HCT116 (cell line): ENCODE data around the gene MAU2. TPM values are rescaled to one million over a fixed set of nuclear protein-coding genes. Genes with fewer than 3 reads are reported as not detected.

Experiments
- ATAC-seq: fragments of 200-7000 bp; cut with Tn5 transposase; 2 replicates; pipeline ENCODE4 v1.9.1; 2020; ENCODE audit warnings: mild to moderate bottlenecking, moderate library complexity
- BruUV-seq: library from RNA; stranded (reverse); fragments of 400-500 nt; replicated peaks from 2 replicates; lab custom pipeline; 2021; lab: Mats Ljungman, UMichigan
- CTCF ChIA-PET: fragments of 300-600 bp; sonication (Branson Sonifier 250); formaldehyde crosslinking; loops from one replicate; lab custom pipeline; 2021; ENCODE audit warnings: antibody characterized with exemption; lab: Charles Lee
- POLR2A ChIA-PET: fragments of 300-600, 350-600 bp; sonication (Branson Sonifier 250); formaldehyde crosslinking; loops from one replicate; lab custom pipeline; 2021; ENCODE audit warnings: antibody characterized with exemption; lab: Charles Lee
- RAD21 ChIA-PET, 2 experiments: fragments of 300-600 bp; sonication (Branson Sonifier 250); formaldehyde crosslinking; loops; one replicate each; lab custom pipeline; 2023; ENCODE audit warnings: low total read pairs in 2 of 2; ENCODE audit not compliant: uncharacterized antibody in 2 of 2, unreplicated experiment in 2 of 2, low non-redundant PET in 1 of 2; lab: Charles Lee
- DNase-seq: peaks from one replicate; pipeline ENCODE4 v3.0.0-alpha.2; 2010; ENCODE audit warnings: low read depth, low spot score
- H2AFZ ChIP-seq: fragments of 200-600 bp; shearing (Covaris generic), sonication (generic); 2 replicates; pipeline ENCODE4 v1.6.1; 2017; ENCODE audit warnings: low read depth, mixed run types, mixed read lengths, antibody characterized with exemption, low read length; ENCODE audit not compliant: poor library complexity, severe bottlenecking
- H3K27ac ChIP-seq: 2 replicates; pipeline ENCODE4 v1.5.1; 2012; ENCODE audit warnings: low read depth, low read length
- H3K27me3 ChIP-seq: fragments of 200-600 bp; sonication (generic); 2 replicates; pipeline ENCODE4 v1.6.1; 2016; ENCODE audit warnings: mixed run types, low read length, mixed read lengths; ENCODE audit not compliant: insufficient read depth
- H3K36me3 ChIP-seq, 2 experiments: fragments of 200-500 bp in 1 of 2; fragments of 200-600 bp in 1 of 2; sonication (Bioruptor generic) in 1 of 2; sonication (generic) in 1 of 2; 2 replicates each; pipeline versions ENCODE4 v1.5.1 to v1.6.1; 2014 to 2016; ENCODE audit warnings: low read length in 2 of 2, inconsistent platforms in 1 of 2, mixed read lengths in 1 of 2, mixed run types in 1 of 2; ENCODE audit not compliant: insufficient read depth in 2 of 2, control insufficient read depth in 1 of 2
- H3K4me1 ChIP-seq, 2 experiments: fragments of 200-600 bp in 1 of 2; sonication (generic) in 1 of 2; 2 replicates each; pipeline versions ENCODE4 v1.5.1 to v1.6.1; 2012 to 2017; ENCODE audit warnings: low read length in 2 of 2, inconsistent platforms in 1 of 2, mild to moderate bottlenecking in 1 of 2, mixed read lengths in 1 of 2, mixed run types in 1 of 2, moderate library complexity in 1 of 2; ENCODE audit not compliant: insufficient read depth in 2 of 2, control insufficient read depth in 1 of 2
- H3K4me2 ChIP-seq: fragments of 200-600 bp; sonication (generic); 2 replicates; pipeline ENCODE4 v1.6.1; 2017; ENCODE audit warnings: mixed run types, low read length, mixed read lengths
- H3K4me3 ChIP-seq, 2 experiments: fragments of 200-600 bp in 1 of 2; sonication (generic) in 1 of 2; replicated peaks in 1 of 2; 2 replicates each; pipeline ENCODE4 v1.5.1; 2011 to 2016; ENCODE audit warnings: low read length in 2 of 2, control low read depth in 1 of 2, low read depth in 1 of 2, mild to moderate bottlenecking in 1 of 2, mixed read lengths in 1 of 2, mixed run types in 1 of 2
- H3K79me2 ChIP-seq: fragments of 200-600 bp; sonication (generic); 2 replicates; pipeline ENCODE4 v1.6.1; 2017; ENCODE audit warnings: mild to moderate bottlenecking, mixed run types, low read length, moderate library complexity, mixed read lengths; ENCODE audit not compliant: insufficient read depth
- H3K9ac ChIP-seq: fragments of 200-600 bp; sonication (generic); 2 replicates; pipeline ENCODE4 v1.6.1; 2016; ENCODE audit warnings: low read length, mixed read lengths
- H3K9me2 ChIP-seq: fragments of 200-600 bp; sonication (generic), shearing (Covaris generic); 2 replicates; pipeline ENCODE4 v1.6.1; 2017; ENCODE audit warnings: mixed run types, mild to moderate bottlenecking, moderate library complexity; ENCODE audit not compliant: insufficient read depth
- H3K9me3 ChIP-seq, 2 experiments: fragments of 200-500 bp in 1 of 2; fragments of 200-600 bp in 1 of 2; sonication (Bioruptor generic) in 1 of 2; sonication (generic) in 1 of 2; 2 replicates each; pipeline ENCODE4 v1.6.1; 2014 to 2017; ENCODE audit warnings: low read length in 2 of 2, mixed read lengths in 2 of 2, inconsistent platforms in 1 of 2, low read depth in 1 of 2, mild to moderate bottlenecking in 1 of 2, mixed run types in 1 of 2, moderate library complexity in 1 of 2; ENCODE audit not compliant: control insufficient read depth in 1 of 2, insufficient read depth in 1 of 2
- H4K20me1 ChIP-seq: fragments of 200-600 bp; sonication (generic), shearing (Covaris generic); 2 replicates; pipeline ENCODE4 v1.6.1; 2017; ENCODE audit warnings: mixed run types, mild to moderate bottlenecking, moderate library complexity; ENCODE audit not compliant: insufficient read depth
- CBX3 ChIP-seq: IDR thresholded peaks from 2 replicates; pipeline ENCODE4 v1.6.1; 2012; ENCODE audit warnings: low read depth
- CEBPB ChIP-seq: IDR thresholded peaks from 2 replicates; pipeline ENCODE4 v1.6.1; 2012; ENCODE audit warnings: low read depth
- EGR1 ChIP-seq: IDR thresholded peaks from 2 replicates; pipeline ENCODE4 v1.6.1; 2012; ENCODE audit warnings: low read depth
- ELF1 ChIP-seq: IDR thresholded peaks from 2 replicates; pipeline ENCODE4 v1.6.1; 2012; ENCODE audit warnings: low read depth, borderline replicate concordance
- FOSL1 ChIP-seq: IDR thresholded peaks from 2 replicates; pipeline ENCODE4 v1.6.1; 2012; ENCODE audit warnings: low read depth
- JUND ChIP-seq: IDR thresholded peaks from 2 replicates; pipeline ENCODE4 v1.6.1; 2012
- POLR2AphosphoS5 ChIP-seq: IDR thresholded peaks from 2 replicates; pipeline ENCODE4 v1.6.1; 2011; ENCODE audit warnings: mild to moderate bottlenecking, low read depth, low read length, moderate library complexity
- RAD21 ChIP-seq: IDR thresholded peaks from 2 replicates; pipeline ENCODE4 v1.6.1; 2012; ENCODE audit warnings: low read depth, mild to moderate bottlenecking
- SIN3A ChIP-seq: IDR thresholded peaks from 2 replicates; pipeline ENCODE4 v1.6.1; 2012; ENCODE audit warnings: low read depth
- SP1 ChIP-seq: IDR thresholded peaks from 2 replicates; pipeline ENCODE4 v1.6.1; 2012; ENCODE audit warnings: low read depth
- SRF ChIP-seq: IDR thresholded peaks from 2 replicates; pipeline ENCODE4 v1.6.1; 2012; ENCODE audit warnings: low read depth
- YY1 ChIP-seq: IDR thresholded peaks from 2 replicates; pipeline ENCODE4 v1.6.1; 2011; ENCODE audit warnings: low read length, low read depth, moderate library complexity, mild to moderate bottlenecking; ENCODE audit not compliant: insufficient replicate concordance; ENCODE audit errors: extremely low read depth
- ZNF274 ChIP-seq: fragments of 200-500 bp; sonication (Bioruptor generic); IDR thresholded peaks from 2 replicates; pipeline ENCODE4 v1.6.1; 2014; ENCODE audit warnings: mild to moderate bottlenecking, low read depth, low read length, inconsistent platforms
- intact Hi-C: fragments of 100-400 bp; cut with micrococcal nuclease; formaldehyde crosslinking; loops from 2 replicates; pipeline ENCODE4 v1.10.0; 2022
- total RNA-seq: library from RNA; stranded (reverse); gene quantifications from one replicate; pipeline ENCODE4 v1.2.1, GENCODE V29; 2021; ENCODE audit not compliant: unreplicated experiment
- TF ChIP-seq, protein P1 (sequence below): IDR thresholded peaks from 2 replicates; pipeline ENCODE4 v1.6.1; 2012
- TF ChIP-seq, protein P2 (sequence below): IDR thresholded peaks from 2 replicates; pipeline ENCODE4 v1.6.1; 2012
- TF ChIP-seq, protein P3 (sequence below): IDR thresholded peaks from 2 replicates; pipeline ENCODE4 v1.6.1; 2012; ENCODE audit warnings: low read depth
- TF ChIP-seq, protein P4 (sequence below), 3 experiments: fragments of 200-600 bp in 1 of 3; sonication (generic) in 1 of 3; IDR thresholded peaks in 2 of 3; conservative IDR thresholded peaks in 1 of 3; 2 replicates each; pipeline ENCODE4 v1.5.1; 2012 to 2017; ENCODE audit warnings: low read depth in 2 of 3, low read length in 2 of 3, antibody characterized with exemption in 1 of 3, borderline replicate concordance in 1 of 3, control low read depth in 1 of 3, mild to moderate bottlenecking in 1 of 3, mixed read lengths in 1 of 3, mixed run types in 1 of 3, moderate library complexity in 1 of 3; ENCODE audit not compliant: insufficient read depth in 1 of 3

MAU2 gene
- total RNA-seq, 1 experiment from 2014 or later = 36.2 TPM

DNA sequence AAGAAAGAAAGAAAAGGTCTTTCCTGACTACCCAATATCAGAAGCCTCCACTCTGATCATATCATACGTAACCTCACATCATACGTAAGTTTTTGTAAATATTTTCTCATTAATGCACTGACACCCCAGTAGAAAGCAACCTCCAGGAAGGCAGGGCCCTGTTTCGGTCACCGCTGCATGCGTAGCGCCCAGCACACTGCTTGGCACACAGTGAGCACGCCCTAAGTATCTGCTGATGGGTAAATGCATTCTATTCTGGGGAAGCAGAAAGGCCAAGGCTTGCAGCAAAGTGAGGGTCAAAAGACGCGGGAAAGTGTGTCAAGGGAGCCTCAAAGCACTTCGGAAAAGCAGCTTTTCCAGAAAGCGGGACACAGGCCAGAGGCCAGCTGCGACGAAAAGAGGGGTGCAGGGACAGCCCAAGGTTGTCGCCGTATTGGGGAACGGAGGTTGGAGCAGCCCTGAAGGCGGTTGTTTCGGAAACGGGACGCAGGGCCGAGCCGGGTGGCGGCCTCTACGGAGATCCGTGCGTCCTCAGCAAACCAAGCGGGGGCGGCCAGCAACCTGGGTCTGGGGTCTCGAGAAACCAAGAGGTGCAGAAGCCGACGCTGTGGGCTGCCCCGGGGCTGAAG is 783 bp upstream of the MAU2 start:
- Histone ChIP-seq H3K4me3 (peak overlapping the region; percentile 97), H3K79me2 (peaks cover 78% of the 10 kb centered on the region), H3K27me3 (no peaks in the 10 kb centered on the region), H3K36me3 (peaks cover 14 to 19% of the 10 kb centered on the region in 2 experiments; a peak in 3 of 4 replicates), H3K4me1 (peaks cover 12 to 22% of the 10 kb centered on the region in 2 experiments), H3K9ac (peak overlapping the region; percentile 96), H3K4me2 (peak overlapping the region; percentile 99), H2AFZ (peak overlapping the region; percentile 41), H3K27ac (peak overlapping the region; percentile 92), H4K20me1 (no peaks in the 10 kb centered on the region), H3K9me3 (no peaks in the 10 kb centered on the region), H3K9me2 (no peaks in the 10 kb centered on the region)
- intact Hi-C loops = no loop called here
- TSS peak; percentile 66 for BruUV-seq
- peak; percentile 16 for ATAC-seq
- RAD21 ChIA-PET = no interaction called here
- CTCF ChIA-PET = no interaction called here
- POLR2A ChIA-PET = no interaction called here
- no peak for DNase-seq
- no peak for TF ChIP-seq CEBPB
- no peak for TF ChIP-seq SIN3A
- no peak for TF ChIP-seq SP1
- no peak for TF ChIP-seq EGR1
- TF ChIP-seq POLR2AphosphoS5 = no peak
- TF ChIP-seq, protein P1, sequence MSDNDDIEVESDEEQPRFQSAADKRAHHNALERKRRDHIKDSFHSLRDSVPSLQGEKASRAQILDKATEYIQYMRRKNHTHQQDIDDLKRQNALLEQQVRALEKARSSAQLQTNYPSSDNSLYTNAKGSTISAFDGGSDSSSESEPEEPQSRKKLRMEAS = no peak
- TF ChIP-seq YY1 = no peak
- TF ChIP-seq, protein P2, sequence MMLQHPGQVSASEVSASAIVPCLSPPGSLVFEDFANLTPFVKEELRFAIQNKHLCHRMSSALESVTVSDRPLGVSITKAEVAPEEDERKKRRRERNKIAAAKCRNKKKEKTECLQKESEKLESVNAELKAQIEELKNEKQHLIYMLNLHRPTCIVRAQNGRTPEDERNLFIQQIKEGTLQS = no peak
- TF ChIP-seq JUND = no peak
- TF ChIP-seq RAD21 = no peak
- TF ChIP-seq, protein P3, sequence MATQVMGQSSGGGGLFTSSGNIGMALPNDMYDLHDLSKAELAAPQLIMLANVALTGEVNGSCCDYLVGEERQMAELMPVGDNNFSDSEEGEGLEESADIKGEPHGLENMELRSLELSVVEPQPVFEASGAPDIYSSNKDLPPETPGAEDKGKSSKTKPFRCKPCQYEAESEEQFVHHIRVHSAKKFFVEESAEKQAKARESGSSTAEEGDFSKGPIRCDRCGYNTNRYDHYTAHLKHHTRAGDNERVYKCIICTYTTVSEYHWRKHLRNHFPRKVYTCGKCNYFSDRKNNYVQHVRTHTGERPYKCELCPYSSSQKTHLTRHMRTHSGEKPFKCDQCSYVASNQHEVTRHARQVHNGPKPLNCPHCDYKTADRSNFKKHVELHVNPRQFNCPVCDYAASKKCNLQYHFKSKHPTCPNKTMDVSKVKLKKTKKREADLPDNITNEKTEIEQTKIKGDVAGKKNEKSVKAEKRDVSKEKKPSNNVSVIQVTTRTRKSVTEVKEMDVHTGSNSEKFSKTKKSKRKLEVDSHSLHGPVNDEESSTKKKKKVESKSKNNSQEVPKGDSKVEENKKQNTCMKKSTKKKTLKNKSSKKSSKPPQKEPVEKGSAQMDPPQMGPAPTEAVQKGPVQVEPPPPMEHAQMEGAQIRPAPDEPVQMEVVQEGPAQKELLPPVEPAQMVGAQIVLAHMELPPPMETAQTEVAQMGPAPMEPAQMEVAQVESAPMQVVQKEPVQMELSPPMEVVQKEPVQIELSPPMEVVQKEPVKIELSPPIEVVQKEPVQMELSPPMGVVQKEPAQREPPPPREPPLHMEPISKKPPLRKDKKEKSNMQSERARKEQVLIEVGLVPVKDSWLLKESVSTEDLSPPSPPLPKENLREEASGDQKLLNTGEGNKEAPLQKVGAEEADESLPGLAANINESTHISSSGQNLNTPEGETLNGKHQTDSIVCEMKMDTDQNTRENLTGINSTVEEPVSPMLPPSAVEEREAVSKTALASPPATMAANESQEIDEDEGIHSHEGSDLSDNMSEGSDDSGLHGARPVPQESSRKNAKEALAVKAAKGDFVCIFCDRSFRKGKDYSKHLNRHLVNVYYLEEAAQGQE = no peak
- TF ChIP-seq ZNF274 = no peak
- no peak for TF ChIP-seq CBX3
- no peak for TF ChIP-seq FOSL1
- TF ChIP-seq SRF = no peak; the same call in 1 of the 2 replicates
- no peak for TF ChIP-seq ELF1
- TF ChIP-seq, protein P4, sequence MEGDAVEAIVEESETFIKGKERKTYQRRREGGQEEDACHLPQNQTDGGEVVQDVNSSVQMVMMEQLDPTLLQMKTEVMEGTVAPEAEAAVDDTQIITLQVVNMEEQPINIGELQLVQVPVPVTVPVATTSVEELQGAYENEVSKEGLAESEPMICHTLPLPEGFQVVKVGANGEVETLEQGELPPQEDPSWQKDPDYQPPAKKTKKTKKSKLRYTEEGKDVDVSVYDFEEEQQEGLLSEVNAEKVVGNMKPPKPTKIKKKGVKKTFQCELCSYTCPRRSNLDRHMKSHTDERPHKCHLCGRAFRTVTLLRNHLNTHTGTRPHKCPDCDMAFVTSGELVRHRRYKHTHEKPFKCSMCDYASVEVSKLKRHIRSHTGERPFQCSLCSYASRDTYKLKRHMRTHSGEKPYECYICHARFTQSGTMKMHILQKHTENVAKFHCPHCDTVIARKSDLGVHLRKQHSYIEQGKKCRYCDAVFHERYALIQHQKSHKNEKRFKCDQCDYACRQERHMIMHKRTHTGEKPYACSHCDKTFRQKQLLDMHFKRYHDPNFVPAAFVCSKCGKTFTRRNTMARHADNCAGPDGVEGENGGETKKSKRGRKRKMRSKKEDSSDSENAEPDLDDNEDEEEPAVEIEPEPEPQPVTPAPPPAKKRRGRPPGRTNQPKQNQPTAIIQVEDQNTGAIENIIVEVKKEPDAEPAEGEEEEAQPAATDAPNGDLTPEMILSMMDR (IDR thresholded peaks at IDR 0.05 in 2 of 3, conservative IDR thresholded peaks at IDR 0.05 in 1 of 3; ENCODE audit: borderline replicate concordance in 1 of 3, insufficient read depth in 1 of 3, low read depth in 2 of 3, low read length in 2 of 3) = no peak
- TF ChIP-seq, all 23 proteins: peak for 0
